PC-9 (cell line): ENCODE measurements around the gene RNF187. TPM values are rescaled to one million over a fixed set of nuclear protein-coding genes. Genes with fewer than 3 reads are reported as not detected.
A peak's percentile ranks its signal among the peaks of the same experiment; 100 is the strongest.

Source experiments
- BruUV-seq: library from RNA; stranded (reverse); fragments of 400-500 nt; replicated peaks from 2 replicates; lab custom pipeline; 2021; lab: Mats Ljungman, UMichigan
- CTCF ChIA-PET: fragments of 300-600 bp; sonication (Branson Sonifier 250); formaldehyde crosslinking; loops from one replicate; lab custom pipeline; 2022; ENCODE audit warnings: antibody characterized with exemption; lab: Charles Lee
- POLR2A ChIA-PET: fragments of 300-600 bp; sonication (Branson Sonifier 250); formaldehyde crosslinking; loops from one replicate; lab custom pipeline; 2022; ENCODE audit warnings: antibody characterized with exemption; ENCODE audit not compliant: unreplicated experiment; lab: Charles Lee
- DNase-seq, 2 experiments: peaks; one replicate each; pipeline versions ENCODE4 v3.0.0 to v3.0.0-alpha.2; 2015 to 2022; ENCODE audit warnings: mixed read lengths in 1 of 2
- H2AFZ ChIP-seq: fragments of 200-600 bp; sonication (generic); 2 replicates; pipeline ENCODE4 v1.8.1; 2017; ENCODE audit warnings: antibody characterized with exemption
- H3F3A ChIP-seq: fragments of 200-600 bp; sonication (generic); 2 replicates; pipeline ENCODE4 v1.8.1; 2017; ENCODE audit warnings: antibody characterized with exemption, mild to moderate bottlenecking, low read depth; ENCODE audit not compliant: insufficient read depth
- H3K27ac ChIP-seq: fragments of 200-600 bp; sonication (generic); 2 replicates; pipeline ENCODE4 v1.6.1; 2016; ENCODE audit warnings: mixed run types
- H3K27me3 ChIP-seq: fragments of 200-600 bp; sonication (generic); 2 replicates; pipeline ENCODE4 v1.6.1; 2016; ENCODE audit warnings: low read depth, mixed run types; ENCODE audit not compliant: insufficient read depth
- H3K36me3 ChIP-seq: fragments of 200-600 bp; sonication (generic); 2 replicates; pipeline ENCODE4 v1.6.1; 2016; ENCODE audit warnings: low read depth, mixed run types
- H3K4me1 ChIP-seq: fragments of 200-600 bp; sonication (generic); replicated peaks from 2 replicates; pipeline ENCODE4 v1.6.1; 2016; ENCODE audit warnings: mixed run types; ENCODE audit not compliant: insufficient read depth
- H3K4me2 ChIP-seq: fragments of 200-600 bp; sonication (generic); 2 replicates; pipeline ENCODE4 v1.6.1; 2017; ENCODE audit warnings: mixed run types
- H3K4me3 ChIP-seq: fragments of 200-600 bp; sonication (generic); 2 replicates; pipeline ENCODE4 v1.6.1; 2016; ENCODE audit warnings: mixed run types
- H3K79me2 ChIP-seq: fragments of 200-600 bp; sonication (generic); 2 replicates; pipeline ENCODE4 v1.6.1; 2017; ENCODE audit warnings: low read depth, mixed run types
- H3K9me2 ChIP-seq: fragments of 200-600 bp; sonication (generic); 2 replicates; pipeline ENCODE4 v1.8.1; 2017; ENCODE audit warnings: mild to moderate bottlenecking; ENCODE audit not compliant: insufficient read depth
- H3K9me3 ChIP-seq: fragments of 200-600 bp; sonication (generic); 2 replicates; pipeline ENCODE4 v1.8.1; 2016; ENCODE audit warnings: low read depth; ENCODE audit not compliant: insufficient read depth
- H4K20me1 ChIP-seq: fragments of 200-600 bp; sonication (generic); 2 replicates; pipeline ENCODE4 v1.8.1; 2017; ENCODE audit not compliant: insufficient read depth
- EZH2 ChIP-seq: fragments of 200-600 bp; sonication (generic); IDR thresholded peaks from 2 replicates; pipeline ENCODE4 v1.8.0; 2017; ENCODE audit warnings: antibody characterized with exemption, low read depth
- intact Hi-C: fragments of 100-400 bp; cut with micrococcal nuclease; formaldehyde crosslinking; loops from one replicate; pipeline ENCODE4 v1.10.0; 2022; ENCODE audit not compliant: unreplicated experiment
- total RNA-seq: library from RNA; stranded (reverse); gene quantifications from 2 replicates; pipeline ENCODE4 v1.2.3, GENCODE V29; 2021
- TF ChIP-seq, protein P1 (sequence below): fragments of 200-600 bp; sonication (generic); conservative IDR thresholded peaks from 2 replicates; pipeline ENCODE4 v1.6.1; 2017; ENCODE audit warnings: mixed run types, antibody characterized with exemption, mild to moderate bottlenecking, moderate library complexity

Gene RNF187
- total RNA-seq, 1 experiment from 2014 or later = 182 TPM

DNA sequence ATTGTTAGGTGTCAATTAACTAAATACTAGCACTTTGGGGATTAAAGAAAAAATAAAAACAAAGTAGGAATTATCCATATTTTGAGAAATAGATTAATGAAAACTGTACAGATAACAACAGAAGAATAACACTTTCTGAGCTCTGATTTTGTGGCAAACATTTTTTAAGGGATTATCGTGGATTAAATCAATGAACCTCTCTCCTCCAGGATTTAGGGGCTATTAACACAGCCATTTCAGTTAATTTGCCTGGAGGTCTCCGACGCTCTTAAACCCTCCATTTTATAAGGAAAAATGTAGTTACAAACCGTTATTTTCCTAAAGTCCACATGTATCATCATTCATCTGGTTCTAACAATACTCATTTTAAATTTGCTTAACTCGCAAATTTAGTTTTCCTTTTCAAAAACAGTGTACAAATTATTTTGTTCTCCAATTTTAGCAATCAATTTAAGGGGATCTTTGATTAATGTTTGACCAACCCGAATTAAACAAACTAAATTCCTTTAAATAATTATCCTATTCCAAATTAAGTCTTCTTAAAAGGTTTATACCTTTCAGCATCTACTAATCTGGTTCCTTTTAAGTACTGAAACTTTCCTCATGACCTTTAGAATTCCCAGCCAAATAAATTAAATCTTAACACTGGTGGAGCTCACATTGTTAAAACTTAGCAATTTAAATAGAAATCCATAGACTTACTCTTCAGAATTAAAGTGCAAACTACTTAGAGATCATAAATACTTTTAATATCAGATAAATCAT, 30.7 kb upstream of the RNF187 start:
- Histone ChIP-seq H3K79me2 (peaks cover 16% of the 10 kb centered on the region), H3K36me3 (no peaks in the 10 kb centered on the region), H3K9me2 (no peaks in the 10 kb centered on the region), H3K4me3 (peak overlapping the region; percentile 55), H2AFZ (no peak overlapping the region; the same call in 1 of the 2 replicates), H3K4me1 (peaks cover 32% of the 10 kb centered on the region), H3K4me2 (peak overlapping the region; percentile 71), H3F3A (peaks cover 37% of the 10 kb centered on the region), H4K20me1 (no peaks in the 10 kb centered on the region), H3K27me3 (no peaks in the 10 kb centered on the region), H3K9me3 (no peaks in the 10 kb centered on the region), H3K27ac (peak overlapping the region; percentile 49)
- no peak for DNase-seq
- CTCF ChIA-PET = no interaction called here
- POLR2A ChIA-PET = interaction anchor here (0.6 kb wide), 1 partner anchor 327 kb away, joined by 4 read pairs; no protein-coding TSS in a partner anchor
- BruUV-seq = no TSS peak
- TF ChIP-seq EZH2 = no peak
- TF ChIP-seq, protein P1, sequence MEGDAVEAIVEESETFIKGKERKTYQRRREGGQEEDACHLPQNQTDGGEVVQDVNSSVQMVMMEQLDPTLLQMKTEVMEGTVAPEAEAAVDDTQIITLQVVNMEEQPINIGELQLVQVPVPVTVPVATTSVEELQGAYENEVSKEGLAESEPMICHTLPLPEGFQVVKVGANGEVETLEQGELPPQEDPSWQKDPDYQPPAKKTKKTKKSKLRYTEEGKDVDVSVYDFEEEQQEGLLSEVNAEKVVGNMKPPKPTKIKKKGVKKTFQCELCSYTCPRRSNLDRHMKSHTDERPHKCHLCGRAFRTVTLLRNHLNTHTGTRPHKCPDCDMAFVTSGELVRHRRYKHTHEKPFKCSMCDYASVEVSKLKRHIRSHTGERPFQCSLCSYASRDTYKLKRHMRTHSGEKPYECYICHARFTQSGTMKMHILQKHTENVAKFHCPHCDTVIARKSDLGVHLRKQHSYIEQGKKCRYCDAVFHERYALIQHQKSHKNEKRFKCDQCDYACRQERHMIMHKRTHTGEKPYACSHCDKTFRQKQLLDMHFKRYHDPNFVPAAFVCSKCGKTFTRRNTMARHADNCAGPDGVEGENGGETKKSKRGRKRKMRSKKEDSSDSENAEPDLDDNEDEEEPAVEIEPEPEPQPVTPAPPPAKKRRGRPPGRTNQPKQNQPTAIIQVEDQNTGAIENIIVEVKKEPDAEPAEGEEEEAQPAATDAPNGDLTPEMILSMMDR = no peak
- intact Hi-C loops = loop anchor here (1.0 to 2.0 kb wide), 2 partner anchors 49 to 78 kb away; no protein-coding TSS in a partner anchor

DNA sequence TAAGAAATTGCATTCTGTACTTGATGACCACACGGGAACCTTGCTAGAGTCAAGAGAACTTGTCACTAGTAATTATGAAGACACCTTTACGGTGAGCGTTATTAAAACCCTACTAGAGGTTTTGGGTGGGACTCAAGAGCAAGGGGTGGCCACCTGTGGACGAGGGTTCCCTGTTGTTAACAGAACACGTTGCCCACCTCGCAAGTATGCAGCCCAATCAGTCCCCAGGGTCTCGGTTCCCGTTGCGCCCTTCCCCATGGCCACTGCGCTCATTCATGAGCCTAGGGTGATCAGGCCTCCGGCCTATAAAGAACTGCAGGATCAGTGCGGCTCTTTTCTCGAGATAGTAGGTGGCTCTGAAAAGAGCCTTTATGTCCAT, 30.2 kb upstream of the RNF187 start:
- ChIA-PET POLR2A (interaction anchor here (0.6 to 0.8 kb wide), 2 partner anchors 30 to 40 kb away, joined by 6 to 10 read pairs; no protein-coding TSS in a partner anchor), CTCF (interaction anchor here (1.9 kb wide), 1 partner anchor 64 kb away, joined by 5 read pairs; no protein-coding TSS in a partner anchor)
- no TSS peak for BruUV-seq
- Histone ChIP-seq H3K4me2 (peak overlapping the region; percentile 71), H3K9me3 (no peaks in the 10 kb centered on the region), H2AFZ (peak overlapping the region; percentile 66; the same call in 1 of the 2 replicates), H4K20me1 (no peaks in the 10 kb centered on the region), H3K4me1 (peaks cover 26% of the 10 kb centered on the region), H3K36me3 (no peaks in the 10 kb centered on the region), H3K9me2 (no peaks in the 10 kb centered on the region), H3K79me2 (peaks cover 16% of the 10 kb centered on the region), H3K4me3 (peak overlapping the region; percentile 55), H3K27me3 (no peaks in the 10 kb centered on the region), H3F3A (peaks cover 31% of the 10 kb centered on the region), H3K27ac (peak overlapping the region; percentile 49)
- intact Hi-C loops = loop anchor here (1.0 to 2.0 kb wide), 2 partner anchors 50 to 78 kb away; no protein-coding TSS in a partner anchor
- TF ChIP-seq, protein P1 = no peak
- TF ChIP-seq EZH2 = no peak
- no peak for DNase-seq

DNA sequence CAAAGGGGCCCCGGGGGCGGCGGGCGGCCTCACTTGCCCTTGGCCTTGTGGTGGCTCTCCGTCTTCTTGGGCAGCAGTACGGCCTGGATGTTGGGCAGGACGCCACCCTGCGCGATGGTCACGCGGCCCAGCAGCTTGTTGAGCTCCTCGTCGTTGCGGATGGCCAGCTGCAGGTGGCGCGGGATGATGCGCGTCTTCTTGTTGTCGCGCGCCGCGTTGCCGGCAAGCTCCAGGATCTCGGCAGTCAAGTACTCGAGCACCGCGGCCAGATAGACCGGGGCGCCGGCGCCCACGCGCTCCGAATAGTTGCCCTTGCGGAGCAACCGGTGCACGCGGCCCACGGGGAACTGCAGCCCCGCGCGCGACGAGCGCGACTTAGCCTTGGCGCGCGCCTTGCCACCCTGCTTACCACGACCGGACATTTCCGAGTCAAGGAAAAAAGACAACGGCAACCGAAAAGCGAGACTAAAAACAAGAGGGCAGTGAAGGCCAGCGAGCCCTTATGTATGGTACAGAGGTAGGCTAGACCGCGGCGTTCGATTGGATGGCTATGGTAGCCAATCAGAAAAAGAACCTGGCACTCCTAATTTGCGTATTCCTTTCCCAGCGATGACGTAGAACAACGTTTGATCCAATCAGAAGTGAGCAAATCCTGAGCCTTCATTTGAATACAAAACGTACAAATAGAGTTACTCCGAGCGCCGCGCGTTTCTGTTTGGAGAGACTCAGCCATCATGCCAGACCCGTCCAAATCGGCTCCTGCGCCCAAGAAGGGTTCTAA, 29.6 kb upstream of the RNF187 start:
- Histone ChIP-seq H3K79me2 (peaks cover 16% of the 10 kb centered on the region), H3K4me1 (peaks cover 20% of the 10 kb centered on the region), H2AFZ (peak overlapping the region; percentile 66; the same call in 1 of the 2 replicates), H3K9me3 (no peaks in the 10 kb centered on the region), H3K27me3 (no peaks in the 10 kb centered on the region), H3K4me2 (peak overlapping the region; percentile 71), H4K20me1 (no peaks in the 10 kb centered on the region), H3K27ac (peak overlapping the region; percentile 49), H3F3A (peaks cover 27% of the 10 kb centered on the region), H3K36me3 (no peaks in the 10 kb centered on the region), H3K4me3 (peak overlapping the region; percentile 55), H3K9me2 (no peaks in the 10 kb centered on the region)
- no peak for TF ChIP-seq EZH2
- TF ChIP-seq, protein P1 = 0 out of 2 replicates have a peak, but pooled peaks have one; percentile 21
- BruUV-seq = TSS peak; percentile 89
- CTCF ChIA-PET = interaction anchor here (1.9 kb wide), 1 partner anchor 64 kb away, joined by 5 read pairs; no protein-coding TSS in a partner anchor
- POLR2A ChIA-PET = interaction anchor here (0.6 to 0.9 kb wide), 6 partner anchors 29 to 750 kb away, joined by 3 to 10 read pairs (median 6); no protein-coding TSS in a partner anchor
- intact Hi-C loops = loop anchor here (1.0 to 2.0 kb wide), 2 partner anchors 50 to 79 kb away; no protein-coding TSS in a partner anchor
- peak; percentile 68 to 78 for DNase-seq
